ENCODE results near the gene MEF2B.

Gene MEF2B

DNA sequence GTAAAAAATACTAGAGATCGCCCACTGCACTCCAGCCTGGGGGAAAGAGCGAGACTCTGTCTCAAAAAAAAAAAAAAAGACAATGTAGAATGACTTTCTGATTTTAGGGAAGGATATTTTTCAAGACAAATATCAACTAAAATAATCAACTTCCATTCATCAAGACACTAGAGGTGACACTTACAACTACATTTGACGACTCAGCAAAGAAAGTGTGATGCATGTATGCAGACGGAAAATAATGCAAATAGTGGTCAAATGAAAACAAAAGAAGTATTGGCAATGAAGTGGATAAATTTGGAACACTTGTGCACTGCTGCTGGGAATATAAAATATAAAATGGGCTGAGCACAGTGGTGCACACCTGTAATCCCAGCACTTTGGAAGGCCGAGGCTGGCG lies 44.0 kb downstream of the MEF2B start:
- H3K9me3 ChIP-seq (ENCODE audit: low read length) = peaks cover 13% of the 10 kb centered on the region
- no peaks in the 10 kb centered on the region for H3K27me3 ChIP-seq (ENCODE audit: insufficient read depth, low read length)
- H3K79me2 ChIP-seq (ENCODE audit: insufficient read depth, low read length) = no peaks in the 10 kb centered on the region
- no peak overlapping the region for H3K27ac ChIP-seq (ENCODE audit: low read depth, low read length, poor library complexity, severe bottlenecking)
- TF ChIP-seq, protein P1, sequence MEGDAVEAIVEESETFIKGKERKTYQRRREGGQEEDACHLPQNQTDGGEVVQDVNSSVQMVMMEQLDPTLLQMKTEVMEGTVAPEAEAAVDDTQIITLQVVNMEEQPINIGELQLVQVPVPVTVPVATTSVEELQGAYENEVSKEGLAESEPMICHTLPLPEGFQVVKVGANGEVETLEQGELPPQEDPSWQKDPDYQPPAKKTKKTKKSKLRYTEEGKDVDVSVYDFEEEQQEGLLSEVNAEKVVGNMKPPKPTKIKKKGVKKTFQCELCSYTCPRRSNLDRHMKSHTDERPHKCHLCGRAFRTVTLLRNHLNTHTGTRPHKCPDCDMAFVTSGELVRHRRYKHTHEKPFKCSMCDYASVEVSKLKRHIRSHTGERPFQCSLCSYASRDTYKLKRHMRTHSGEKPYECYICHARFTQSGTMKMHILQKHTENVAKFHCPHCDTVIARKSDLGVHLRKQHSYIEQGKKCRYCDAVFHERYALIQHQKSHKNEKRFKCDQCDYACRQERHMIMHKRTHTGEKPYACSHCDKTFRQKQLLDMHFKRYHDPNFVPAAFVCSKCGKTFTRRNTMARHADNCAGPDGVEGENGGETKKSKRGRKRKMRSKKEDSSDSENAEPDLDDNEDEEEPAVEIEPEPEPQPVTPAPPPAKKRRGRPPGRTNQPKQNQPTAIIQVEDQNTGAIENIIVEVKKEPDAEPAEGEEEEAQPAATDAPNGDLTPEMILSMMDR (IDR thresholded peaks at IDR 0.05; ENCODE audit: low read length) = no peak
- TF ChIP-seq EZH2 (IDR thresholded peaks at IDR 0.05; ENCODE audit: borderline replicate concordance, low read length) = no peak
- no peak overlapping the region for H2AFZ ChIP-seq (ENCODE audit: low read length)
- no peak overlapping the region for H3K4me2 ChIP-seq (ENCODE audit: low read length)
- H3K36me3 ChIP-seq (ENCODE audit: insufficient read depth, low read length) = peaks cover 62% of the 10 kb centered on the region
- no peaks in the 10 kb centered on the region for H4K20me1 ChIP-seq (ENCODE audit: insufficient read depth, low read length)
- H3K4me1 ChIP-seq (ENCODE audit: insufficient read depth, low read length, severe bottlenecking) = no peaks in the 10 kb centered on the region
- no peaks in the 10 kb centered on the region for H3K9me2 ChIP-seq (ENCODE audit: low read depth, low read length)
- no peak overlapping the region for H3K9ac ChIP-seq (ENCODE audit: low read length)
- H3K4me3 ChIP-seq (ENCODE audit: low read depth, low read length, poor library complexity, severe bottlenecking) = no peak overlapping the region
- no peaks in the 10 kb centered on the region for H3F3A ChIP-seq (ENCODE audit: insufficient read depth, low read length)

- no peak for TF ChIP-seq EZH2 (IDR thresholded peaks at IDR 0.05; ENCODE audit: borderline replicate concordance, low read length)
- TF ChIP-seq, protein P1 (IDR thresholded peaks at IDR 0.05; ENCODE audit: low read length) = no peak
- Histone ChIP-seq H4K20me1 (ENCODE audit: insufficient read depth, low read length) (no peaks in the 10 kb centered on the region), H3K9me3 (ENCODE audit: low read length) (peaks cover 13% of the 10 kb centered on the region), H3K27ac (ENCODE audit: low read depth, low read length, poor library complexity, severe bottlenecking) (no peak overlapping the region), H3K9ac (ENCODE audit: low read length) (no peak overlapping the region), H3F3A (ENCODE audit: insufficient read depth, low read length) (no peaks in the 10 kb centered on the region), H3K4me2 (ENCODE audit: low read length) (no peak overlapping the region), H3K4me3 (ENCODE audit: low read depth, low read length, poor library complexity, severe bottlenecking) (no peak overlapping the region), H3K79me2 (ENCODE audit: insufficient read depth, low read length) (no peaks in the 10 kb centered on the region), H3K27me3 (ENCODE audit: insufficient read depth, low read length) (no peaks in the 10 kb centered on the region), H3K9me2 (ENCODE audit: low read depth, low read length) (no peaks in the 10 kb centered on the region), H3K36me3 (ENCODE audit: insufficient read depth, low read length) (peaks cover 68% of the 10 kb centered on the region), H3K4me1 (ENCODE audit: insufficient read depth, low read length, severe bottlenecking) (no peaks in the 10 kb centered on the region), H2AFZ (ENCODE audit: low read length) (no peak overlapping the region)
These were observed 46.7 kb downstream of the MEF2B start for GRCh38 chr19:19123386-19123785.

GRCh38 chr19:19122902-19123301 lies 47.2 kb downstream of the MEF2B start:
- Histone ChIP-seq H2AFZ (ENCODE audit: low read length) (no peak overlapping the region), H3K4me2 (ENCODE audit: low read length) (no peak overlapping the region), H4K20me1 (ENCODE audit: insufficient read depth, low read length) (no peaks in the 10 kb centered on the region), H3K36me3 (ENCODE audit: insufficient read depth, low read length) (peaks cover 69% of the 10 kb centered on the region), H3K4me3 (ENCODE audit: low read depth, low read length, poor library complexity, severe bottlenecking) (no peak overlapping the region), H3K79me2 (ENCODE audit: insufficient read depth, low read length) (no peaks in the 10 kb centered on the region), H3F3A (ENCODE audit: insufficient read depth, low read length) (no peaks in the 10 kb centered on the region), H3K9me2 (ENCODE audit: low read depth, low read length) (no peaks in the 10 kb centered on the region), H3K9me3 (ENCODE audit: low read length) (peaks cover 13% of the 10 kb centered on the region), H3K4me1 (ENCODE audit: insufficient read depth, low read length, severe bottlenecking) (no peaks in the 10 kb centered on the region), H3K27ac (ENCODE audit: low read depth, low read length, poor library complexity, severe bottlenecking) (no peak overlapping the region), H3K27me3 (ENCODE audit: insufficient read depth, low read length) (no peaks in the 10 kb centered on the region), H3K9ac (ENCODE audit: low read length) (no peak overlapping the region)
- no peak for TF ChIP-seq EZH2 (IDR thresholded peaks at IDR 0.05; ENCODE audit: borderline replicate concordance, low read length)
- TF ChIP-seq, protein P1 (IDR thresholded peaks at IDR 0.05; ENCODE audit: low read length) = no peak

Measured in OCI-LY1 (cell line).